ENCODE measurements around the gene TRIO.

TRIO gene

DNA sequence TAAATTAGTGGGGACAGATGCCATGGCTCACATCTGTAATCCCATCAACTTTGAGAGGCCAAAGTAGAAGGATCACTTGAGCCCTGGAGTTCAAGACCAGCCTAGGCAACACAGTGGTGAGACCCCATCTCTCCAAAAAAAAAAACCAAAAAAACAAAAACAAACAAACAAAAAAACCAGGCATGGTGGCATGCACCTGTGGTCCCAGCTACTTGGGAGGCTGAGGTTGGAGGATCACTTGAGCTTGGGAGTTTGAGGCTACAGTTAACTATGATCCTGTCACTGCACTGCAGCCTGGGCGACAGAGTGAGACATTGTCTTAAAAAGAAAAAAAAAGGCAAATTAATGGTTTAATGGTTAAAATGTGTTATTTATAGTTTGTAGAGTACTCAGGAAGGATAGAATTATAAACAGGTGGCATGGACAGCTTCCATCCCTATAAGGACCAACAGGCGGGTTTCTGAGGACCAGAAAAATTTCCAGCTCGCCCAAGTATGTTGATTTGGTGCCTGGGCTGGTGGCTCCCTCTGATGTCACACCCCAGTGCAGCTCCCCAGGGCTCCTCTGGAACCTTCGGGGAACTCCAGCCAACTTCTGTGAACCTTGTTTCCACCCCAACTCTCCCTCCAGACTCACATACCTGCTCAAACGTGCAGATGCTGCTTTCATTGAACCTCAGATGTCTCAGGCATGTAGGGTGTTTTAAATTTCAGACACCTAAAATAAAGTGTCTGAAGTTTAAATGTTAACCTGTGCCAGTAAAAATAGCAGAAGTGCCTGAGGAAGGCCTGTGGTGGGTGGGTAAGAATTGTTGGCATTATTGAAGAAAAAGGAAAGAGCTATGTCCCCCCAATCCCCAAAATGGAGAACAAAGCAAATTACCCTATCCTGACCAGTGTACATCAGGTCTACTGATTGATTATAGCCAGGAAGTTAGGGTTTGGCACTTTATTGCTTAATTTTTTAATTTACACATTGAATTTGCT lies 69.0 kb downstream of the TRIO start:
- peak; percentile 59 for DNase-seq

GRCh38 chr5:14212838-14213237 lies 69.7 kb downstream of the TRIO start:
- no peak for DNase-seq

- no peak for DNase-seq
Observed at GRCh38 chr5:14213253-14213652, 70.1 kb downstream of the TRIO start.

GRCh38 chr5:14213813-14214585 lies 70.9 kb downstream of the TRIO start:
- no peak for DNase-seq

GRCh38 chr5:14215901-14216300 lies 72.8 kb downstream of the TRIO start:
- DNase-seq: no peak

DNA sequence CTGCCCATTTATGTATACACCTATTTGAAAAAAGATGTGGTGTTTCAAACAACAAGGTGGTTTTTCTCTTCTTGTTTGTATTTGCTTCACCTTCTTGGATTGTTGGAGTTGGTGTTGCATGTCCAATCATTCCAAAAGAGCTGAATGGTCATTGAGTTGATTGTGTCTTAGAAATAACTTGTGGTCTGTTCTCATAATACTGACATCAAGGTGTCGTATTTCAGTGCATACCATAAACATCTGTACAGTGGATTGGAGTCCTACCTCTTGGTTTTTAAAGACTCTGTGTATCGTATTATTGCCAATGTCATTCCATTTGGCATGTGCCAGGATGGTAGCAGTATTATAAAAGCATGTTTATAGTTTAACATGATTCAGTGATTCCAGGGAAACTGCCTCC lies 73.2 kb downstream of the TRIO start:
- DNase-seq: no peak

GRCh38 chr5:14216902-14217301 lies 73.8 kb downstream of the TRIO start:
- DNase-seq: no peak

- DNase-seq: no peak
Observed at GRCh38 chr5:14217587-14217986, 74.4 kb downstream of the TRIO start.

GRCh38 chr5:14218011-14218410 lies 74.9 kb downstream of the TRIO start:
- no peak for DNase-seq

DNA sequence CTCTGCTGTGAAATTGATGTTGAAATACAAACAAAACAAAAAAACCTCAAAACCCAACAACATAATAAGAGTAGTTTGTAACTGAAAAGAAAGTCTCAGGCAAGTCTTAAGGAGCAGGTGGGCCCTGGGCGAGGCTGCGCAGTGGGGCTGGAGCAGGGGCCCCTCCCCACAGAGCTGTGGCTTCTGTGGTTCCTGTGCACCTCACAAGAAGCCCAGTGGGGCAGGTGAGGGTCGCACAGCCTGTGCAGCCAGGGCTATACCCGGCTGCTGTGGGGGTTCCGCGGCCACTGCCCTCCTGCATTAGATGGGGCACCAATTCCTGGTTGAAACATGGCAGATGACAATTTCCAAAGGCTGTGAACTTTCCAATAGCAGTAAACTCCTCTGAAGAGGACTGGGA lies 75.3 kb downstream of the TRIO start:
- DNase-seq: no peak

GRCh38 chr5:14218897-14219573 lies 75.9 kb downstream of the TRIO start:
- DNase-seq: no peak

DNA sequence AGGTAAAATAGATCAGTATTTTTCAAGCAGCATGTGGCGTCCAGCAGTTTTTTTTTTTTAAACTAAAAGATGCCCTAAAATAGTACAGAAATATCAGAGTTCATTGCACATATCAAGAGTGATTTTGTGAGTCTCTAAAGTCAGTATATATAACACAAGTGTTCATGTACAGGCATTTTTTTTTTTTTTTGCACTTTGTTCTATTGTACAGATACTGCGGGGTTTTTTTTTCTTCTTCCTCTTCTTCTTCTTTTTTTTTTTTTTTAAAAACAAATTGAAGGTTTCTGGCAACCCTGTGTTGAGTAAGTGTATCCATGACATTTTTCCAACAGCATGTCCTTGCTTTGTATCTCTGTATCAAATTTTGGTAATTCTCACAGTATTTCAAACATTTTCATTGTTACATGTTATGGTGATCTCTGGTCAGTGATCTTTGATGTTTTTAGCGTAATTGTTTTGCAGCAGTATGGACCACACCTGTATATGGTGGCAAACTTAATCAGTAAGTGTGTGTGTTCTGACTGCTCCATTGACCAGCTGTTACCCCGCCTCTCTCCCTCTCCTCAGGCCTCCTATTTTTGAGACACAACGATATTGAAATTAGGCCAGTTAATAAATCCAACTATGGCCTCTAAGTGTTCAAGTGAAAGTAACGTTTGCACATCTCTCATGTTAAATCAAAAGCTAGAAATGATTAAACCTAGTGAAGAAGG lies 76.8 kb downstream of the TRIO start:
- DNase-seq: no peak

GRCh38 chr5:14220642-14221041 lies 77.5 kb downstream of the TRIO start:
- DNase-seq: no peak

GRCh38 chr5:14221732-14222131 lies 78.6 kb downstream of the TRIO start:
- DNase-seq: no peak

- DNase-seq: no peak
Observed at GRCh38 chr5:14222206-14222605, 79.1 kb downstream of the TRIO start.

DNA sequence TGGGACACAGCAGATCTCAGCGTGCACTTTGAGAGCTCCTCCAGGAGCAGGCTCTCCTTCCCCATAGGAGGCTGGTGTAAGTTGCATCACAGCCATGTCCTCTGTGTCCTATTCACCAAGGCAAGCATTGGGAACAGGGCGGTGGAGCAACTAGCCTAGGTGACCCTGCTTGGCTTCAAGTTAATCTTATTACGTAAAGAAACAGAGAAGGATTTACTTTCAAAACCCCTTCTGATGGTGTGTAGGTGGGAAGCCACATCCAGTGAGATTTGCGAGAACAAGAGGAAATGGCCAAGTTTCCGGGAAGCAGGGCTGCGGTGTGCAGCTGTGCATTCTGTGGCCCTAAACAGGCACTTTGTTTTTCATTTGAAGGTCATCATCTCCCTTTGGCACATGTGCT lies 80.2 kb downstream of the TRIO start:
- no peak for DNase-seq

- DNase-seq: no peak
Observed at GRCh38 chr5:14225173-14225834, 82.2 kb downstream of the TRIO start.

DNA sequence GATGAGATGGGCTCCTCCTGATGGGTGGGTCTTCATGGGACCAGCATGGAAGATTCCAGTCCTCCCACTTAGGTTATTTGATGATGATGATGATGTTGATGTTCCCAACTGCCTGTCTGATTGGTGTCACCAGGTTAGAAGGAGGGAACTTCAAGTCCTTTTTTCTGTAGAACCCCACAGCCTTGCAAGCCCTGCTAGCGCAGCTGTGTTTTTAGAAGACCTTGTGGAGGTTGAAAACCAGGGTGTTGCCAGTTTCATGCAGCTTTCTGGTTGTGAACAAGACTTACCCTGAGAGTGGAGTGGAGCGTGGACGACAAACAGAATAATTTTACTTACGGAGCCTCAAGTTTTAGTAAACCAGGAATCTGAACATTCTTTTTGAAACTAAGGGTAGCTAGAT lies 83.0 kb downstream of the TRIO start:
- no peak for DNase-seq

DNA sequence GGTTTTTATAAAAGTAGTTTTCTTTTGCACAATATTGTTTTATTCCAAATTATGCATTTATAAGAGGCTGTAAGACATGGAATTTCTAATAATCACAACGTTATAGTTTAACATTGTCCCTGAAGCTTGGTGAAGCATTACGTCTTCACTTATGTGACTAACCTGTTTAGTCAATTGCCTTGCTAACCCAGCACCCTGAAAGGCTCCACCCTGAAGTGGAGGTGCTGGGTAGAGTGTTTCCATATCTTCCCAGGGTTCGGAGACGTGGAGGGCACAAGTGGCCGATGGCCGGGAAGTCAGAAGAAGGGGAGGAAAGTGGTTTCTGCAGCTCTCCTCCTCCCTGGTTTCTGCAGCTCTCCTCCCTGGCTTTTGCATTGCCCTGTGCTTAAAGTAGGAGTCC lies 83.4 kb downstream of the TRIO start:
- no peak for DNase-seq

- DNase-seq: no peak
Observed at GRCh38 chr5:14226992-14227391, 83.8 kb downstream of the TRIO start.

- no peak for DNase-seq
Observed at GRCh38 chr5:14227513-14227912, 84.4 kb downstream of the TRIO start.

- no peak for DNase-seq
Observed at GRCh38 chr5:14228219-14228618, 85.1 kb downstream of the TRIO start.

All from CD4-positive, alpha-beta T cell treated with Interleukin-15 for 1 hour (primary cell).